GM19324 (cell line): ENCODE measurements around the gene ARSG.
"Not testable (repeated sequence)": the region's sequence is repeated elsewhere in the genome, so short reads cannot be mapped to it uniquely, and the experiment has no call there.

ENCODE experiments used
- ATAC-seq: cut with Tn5 transposase; IDR thresholded peaks from one replicate; pipeline ENCODE4 v1.9.1; 2021; ENCODE audit warnings: mild to moderate bottlenecking, moderate library complexity; ENCODE audit not compliant: unreplicated experiment, low FRiP score

ARSG gene

GRCh38 chr17:68391561-68392268, 100.4 kb downstream of the ARSG start:
- no peak for ATAC-seq

- no peak for ATAC-seq
These were observed 103.5 kb downstream of the ARSG start for GRCh38 chr17:68394608-68395331.

- ATAC-seq: no peak
These were observed 105.2 kb downstream of the ARSG start for GRCh38 chr17:68396226-68397107.

- no peak for ATAC-seq
These were observed 105.8 kb downstream of the ARSG start for GRCh38 chr17:68397108-68397536.

- peak; percentile 80 for ATAC-seq
These were observed 107.7 kb downstream of the ARSG start for GRCh38 chr17:68398691-68399637.

- ATAC-seq: no peak
These were observed 108.5 kb downstream of the ARSG start for GRCh38 chr17:68399638-68400403.

GRCh38 chr17:68400404-68400735, 109.1 kb downstream of the ARSG start:
- no peak for ATAC-seq

- ATAC-seq: no peak
These were observed 110.0 kb downstream of the ARSG start for GRCh38 chr17:68401288-68401687.

GRCh38 chr17:68403122-68403521, 111.8 kb downstream of the ARSG start:
- no peak for ATAC-seq

GRCh38 chr17:68403837-68404236, 112.5 kb downstream of the ARSG start:
- not testable (repeated sequence) for ATAC-seq

- not testable (repeated sequence) for ATAC-seq
These were observed 116.4 kb downstream of the ARSG start for GRCh38 chr17:68407656-68408055.

- not testable (repeated sequence) for ATAC-seq
These were observed 122.6 kb downstream of the ARSG start for GRCh38 chr17:68413597-68414560.

- not testable (repeated sequence) for ATAC-seq
These were observed 123.6 kb downstream of the ARSG start for GRCh38 chr17:68414901-68415300.

GRCh38 chr17:68417317-68417716, 126.0 kb downstream of the ARSG start:
- ATAC-seq: no peak

GRCh38 chr17:68418876-68419275, 127.6 kb downstream of the ARSG start:
- no peak for ATAC-seq

- ATAC-seq: no peak
These were observed 128.8 kb downstream of the ARSG start for GRCh38 chr17:68420065-68420464.

- no peak for ATAC-seq
These were observed 130.2 kb downstream of the ARSG start for GRCh38 chr17:68421486-68421885.

- no peak for ATAC-seq
These were observed 131.5 kb downstream of the ARSG start for GRCh38 chr17:68422821-68423220.
